ENCODE measurements around the gene DBNL.
A peak's percentile ranks its signal among the peaks of the same experiment; 100 is the strongest.

The DBNL gene

DNA sequence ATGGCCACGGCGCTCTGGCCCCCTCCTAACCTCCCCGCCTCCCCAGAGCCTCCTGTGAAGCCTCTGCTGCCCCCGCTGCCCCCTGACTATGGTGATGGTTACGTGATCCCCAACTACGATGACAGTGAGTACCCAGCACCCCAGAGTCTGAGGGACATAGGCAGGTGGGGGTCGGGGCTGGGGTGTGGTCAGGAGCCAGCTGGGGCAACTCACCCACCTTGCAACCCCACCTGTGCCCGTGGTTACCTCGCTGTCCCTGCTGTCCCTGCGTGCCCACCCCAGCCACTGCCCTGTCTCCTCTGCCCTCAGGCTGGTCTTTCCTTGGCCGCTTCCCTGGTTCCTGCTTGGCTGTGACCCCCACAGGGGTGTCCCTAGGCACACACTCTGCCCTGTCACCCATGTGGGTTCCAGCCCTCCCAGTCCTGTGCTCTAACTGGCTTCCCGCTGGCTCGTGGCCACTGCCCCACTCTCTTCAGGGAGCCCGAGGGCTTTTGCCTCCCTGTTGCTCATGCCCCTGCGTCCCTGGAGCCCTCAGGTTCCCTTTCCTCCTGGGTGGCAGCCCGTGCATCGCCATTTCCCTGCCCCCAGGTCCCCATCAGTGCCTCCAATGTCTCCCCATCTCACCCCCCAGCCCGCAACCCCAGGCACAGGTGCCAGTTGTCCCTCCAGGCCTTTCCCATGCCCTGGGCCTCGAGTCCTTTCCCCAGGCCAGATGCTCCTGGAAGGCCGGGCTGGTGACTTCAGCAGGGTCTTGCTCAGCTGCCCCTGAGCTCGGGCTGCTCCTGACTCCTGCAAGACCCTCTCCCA lies 63.7 kb downstream of the DBNL start:
- in situ Hi-C loops (cut with MboI; ENCODE audit: low pct_unique_long_range_greater_than_20kb, low sequenced_read_pairs, unreplicated experiment): no loop called here
- no peak for DNase-seq (ENCODE audit: low spot score)
- TF ChIP-seq, protein P1, sequence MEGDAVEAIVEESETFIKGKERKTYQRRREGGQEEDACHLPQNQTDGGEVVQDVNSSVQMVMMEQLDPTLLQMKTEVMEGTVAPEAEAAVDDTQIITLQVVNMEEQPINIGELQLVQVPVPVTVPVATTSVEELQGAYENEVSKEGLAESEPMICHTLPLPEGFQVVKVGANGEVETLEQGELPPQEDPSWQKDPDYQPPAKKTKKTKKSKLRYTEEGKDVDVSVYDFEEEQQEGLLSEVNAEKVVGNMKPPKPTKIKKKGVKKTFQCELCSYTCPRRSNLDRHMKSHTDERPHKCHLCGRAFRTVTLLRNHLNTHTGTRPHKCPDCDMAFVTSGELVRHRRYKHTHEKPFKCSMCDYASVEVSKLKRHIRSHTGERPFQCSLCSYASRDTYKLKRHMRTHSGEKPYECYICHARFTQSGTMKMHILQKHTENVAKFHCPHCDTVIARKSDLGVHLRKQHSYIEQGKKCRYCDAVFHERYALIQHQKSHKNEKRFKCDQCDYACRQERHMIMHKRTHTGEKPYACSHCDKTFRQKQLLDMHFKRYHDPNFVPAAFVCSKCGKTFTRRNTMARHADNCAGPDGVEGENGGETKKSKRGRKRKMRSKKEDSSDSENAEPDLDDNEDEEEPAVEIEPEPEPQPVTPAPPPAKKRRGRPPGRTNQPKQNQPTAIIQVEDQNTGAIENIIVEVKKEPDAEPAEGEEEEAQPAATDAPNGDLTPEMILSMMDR (IDR thresholded peaks at IDR 0.05; ENCODE audit: extremely low read depth, insufficient read depth, missing control alignments): no peak

DNA sequence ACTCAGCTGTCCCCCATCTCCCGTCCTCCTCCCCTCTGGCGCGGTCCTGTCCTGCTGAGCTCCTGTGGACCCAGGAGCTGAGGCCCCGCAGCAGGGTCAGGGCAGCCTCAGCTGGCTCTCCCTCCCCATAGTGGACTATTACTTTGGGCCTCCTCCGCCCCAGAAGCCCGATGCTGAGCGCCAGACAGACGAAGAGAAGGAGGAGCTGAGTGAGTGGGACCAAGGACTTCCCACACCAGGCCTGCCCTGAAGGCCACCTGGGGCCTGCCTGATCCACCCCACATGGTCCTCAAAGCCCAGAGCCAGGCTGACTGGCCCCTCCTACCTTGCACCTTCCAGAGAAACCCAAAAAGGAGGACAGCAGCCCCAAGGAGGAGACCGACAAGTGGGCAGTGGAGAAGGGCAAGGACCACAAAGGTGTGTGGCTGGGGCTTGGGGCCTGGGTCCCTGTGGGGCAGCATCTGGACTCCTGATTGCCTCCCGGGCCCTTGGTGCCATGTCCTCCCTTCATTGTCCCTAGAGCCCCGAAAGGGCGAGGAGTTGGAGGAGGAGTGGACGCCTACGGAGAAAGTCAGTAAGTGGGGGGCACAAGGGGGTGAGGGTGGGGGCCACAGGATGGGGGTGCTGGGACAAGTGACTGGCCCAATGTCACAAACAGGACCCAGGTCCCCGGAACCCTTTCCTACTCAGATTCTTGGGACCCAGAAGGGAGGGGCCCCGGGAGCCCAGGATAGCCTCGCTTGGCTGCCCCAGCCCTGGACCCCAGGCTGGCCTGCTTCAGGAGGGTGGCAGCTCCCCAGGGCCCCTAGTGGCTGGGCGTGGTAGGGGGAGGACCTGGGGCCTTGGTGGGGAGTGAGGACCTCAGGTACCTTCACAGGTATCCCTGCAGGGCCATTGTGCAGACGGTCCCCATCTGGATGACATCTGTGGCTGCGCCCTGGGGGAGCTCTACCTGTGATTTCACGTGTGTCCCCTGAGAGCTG lies 64.6 kb downstream of the DBNL start:
- DNase-seq (ENCODE audit: low spot score): peak; percentile 36
- in situ Hi-C loops (cut with MboI; ENCODE audit: low pct_unique_long_range_greater_than_20kb, low sequenced_read_pairs, unreplicated experiment): no loop called here
- TF ChIP-seq, protein P1 (IDR thresholded peaks at IDR 0.05; ENCODE audit: extremely low read depth, insufficient read depth, missing control alignments): no peak

DNA sequence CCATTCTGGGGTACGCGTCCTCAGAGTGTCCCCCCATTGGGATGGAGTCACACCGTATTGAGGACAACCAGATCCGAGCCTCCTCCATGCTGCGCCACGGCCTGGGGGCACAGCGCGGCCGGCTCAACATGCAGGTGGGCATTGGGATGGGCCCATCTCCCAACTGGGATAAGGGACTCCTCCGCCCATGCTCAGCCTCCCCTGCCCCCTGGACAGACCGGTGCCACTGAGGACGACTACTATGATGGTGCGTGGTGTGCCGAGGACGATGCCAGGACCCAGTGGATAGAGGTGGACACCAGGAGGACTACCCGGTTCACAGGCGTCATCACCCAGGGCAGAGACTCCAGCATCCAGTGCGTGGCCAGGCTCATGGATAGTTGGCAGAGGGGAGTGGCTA lies 65.5 kb downstream of the DBNL start:
- TF ChIP-seq, protein P1 (IDR thresholded peaks at IDR 0.05; ENCODE audit: extremely low read depth, insufficient read depth, missing control alignments): no peak
- in situ Hi-C loops (cut with MboI; ENCODE audit: low pct_unique_long_range_greater_than_20kb, low sequenced_read_pairs, unreplicated experiment): no loop called here

DNA sequence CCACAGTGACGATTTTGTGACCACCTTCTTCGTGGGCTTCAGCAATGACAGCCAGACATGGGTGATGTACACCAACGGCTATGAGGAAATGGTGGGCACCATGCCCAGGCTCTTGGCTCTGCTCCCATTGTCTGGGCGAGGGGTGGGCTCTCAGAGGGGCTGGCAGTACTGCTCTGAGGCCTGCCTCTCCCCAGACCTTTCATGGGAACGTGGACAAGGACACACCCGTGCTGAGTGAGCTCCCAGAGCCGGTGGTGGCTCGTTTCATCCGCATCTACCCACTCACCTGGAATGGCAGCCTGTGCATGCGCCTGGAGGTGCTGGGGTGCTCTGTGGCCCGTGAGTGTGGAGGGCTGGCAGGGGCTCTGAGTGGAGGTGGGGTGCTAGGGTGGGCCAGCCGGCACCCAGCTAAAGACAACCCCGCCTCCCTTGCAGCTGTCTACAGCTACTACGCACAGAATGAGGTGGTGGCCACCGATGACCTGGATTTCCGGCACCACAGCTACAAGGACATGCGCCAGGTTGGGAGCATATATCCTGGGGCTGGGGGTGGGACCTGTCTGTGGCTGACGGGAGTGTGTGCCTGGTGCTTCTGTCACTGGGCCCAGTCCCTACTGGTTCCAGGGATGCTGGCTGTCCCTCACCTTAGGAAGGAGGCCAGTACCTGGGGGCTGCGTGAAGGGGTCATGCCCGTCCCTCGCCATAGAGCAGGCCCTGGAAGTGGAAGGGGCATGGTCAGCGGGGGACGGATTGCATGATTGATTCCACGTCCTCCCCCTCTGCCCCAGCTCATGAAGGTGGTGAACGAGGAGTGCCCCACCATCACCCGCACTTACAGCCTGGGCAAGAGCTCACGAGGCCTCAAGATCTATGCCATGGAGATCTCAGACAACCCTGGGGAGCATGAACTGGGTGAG lies 66.5 kb downstream of the DBNL start:
- TF ChIP-seq, protein P1 (IDR thresholded peaks at IDR 0.05; ENCODE audit: extremely low read depth, insufficient read depth, missing control alignments): no peak
- in situ Hi-C loops (cut with MboI; ENCODE audit: low pct_unique_long_range_greater_than_20kb, low sequenced_read_pairs, unreplicated experiment): no loop called here
- no peak for DNase-seq (ENCODE audit: low spot score)

More for the DNA sequence above, 65.5 kb downstream of the DBNL start:
- no peak for DNase-seq (ENCODE audit: low spot score)
